ENCODE measurements around the gene SLC37A4. TPM values are rescaled to one million over a fixed set of nuclear protein-coding genes. Genes with fewer than 3 reads are reported as not detected.

SLC37A4 gene
- total and polyA plus RNA-seq, 10 of the 15 experiments (the other 5 are each of a cell fraction or from before 2014, with no cell fraction given): 11.6 to 29.7 (median 20.4) TPM

DNA sequence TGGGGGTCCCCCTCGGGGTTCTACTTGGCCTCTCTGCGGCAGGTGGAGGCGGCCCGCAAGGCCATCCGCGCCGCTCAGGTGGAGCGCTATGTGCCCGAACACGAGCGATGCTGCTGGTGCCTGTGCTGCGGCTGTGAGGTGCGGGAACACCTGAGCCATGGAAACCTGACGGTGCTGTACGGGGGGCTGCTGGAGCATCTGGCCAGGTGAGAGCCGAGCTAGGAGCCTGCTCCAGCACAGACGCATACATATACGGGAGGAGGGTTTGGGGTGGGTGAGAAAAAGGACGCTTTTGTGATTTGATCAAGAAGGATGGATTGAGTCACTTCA, 32.3 kb downstream of the SLC37A4 start:
- DNase-seq (ENCODE audit: low read depth, low spot score) (no peak), ATAC-seq (no peak; the same call in 2 of the 3 replicates), FAIRE-seq (no peak)
- peak overlapping the region; percentile 91 for H3K4me3 ChIP-seq
- no peaks in the 10 kb centered on the region for H4K20me1 ChIP-seq (ENCODE audit: control insufficient read depth, insufficient read depth)
- peaks cover 24% of the 10 kb centered on the region for H3K79me2 ChIP-seq (ENCODE audit: control insufficient read depth, insufficient read depth, low read length)
- intact Hi-C loops (cut with micrococcal nuclease; ENCODE audit: unreplicated experiment): no loop called here
- peak overlapping the region; percentile 98 for H2AFZ ChIP-seq (ENCODE audit: control insufficient read depth, low read depth, low read length)
- SMC1A ChIA-PET (ENCODE audit: uncharacterized antibody, unreplicated experiment): interaction anchor here (1.2 to 5.7 kb wide), 3 partner anchors 19 to 69 kb away, joined by 3 to 26 read pairs (median 3); partner anchors contain the start of genes RPS25, TRAPPC4 and VPS11
- TF ChIP-seq, protein P1, sequence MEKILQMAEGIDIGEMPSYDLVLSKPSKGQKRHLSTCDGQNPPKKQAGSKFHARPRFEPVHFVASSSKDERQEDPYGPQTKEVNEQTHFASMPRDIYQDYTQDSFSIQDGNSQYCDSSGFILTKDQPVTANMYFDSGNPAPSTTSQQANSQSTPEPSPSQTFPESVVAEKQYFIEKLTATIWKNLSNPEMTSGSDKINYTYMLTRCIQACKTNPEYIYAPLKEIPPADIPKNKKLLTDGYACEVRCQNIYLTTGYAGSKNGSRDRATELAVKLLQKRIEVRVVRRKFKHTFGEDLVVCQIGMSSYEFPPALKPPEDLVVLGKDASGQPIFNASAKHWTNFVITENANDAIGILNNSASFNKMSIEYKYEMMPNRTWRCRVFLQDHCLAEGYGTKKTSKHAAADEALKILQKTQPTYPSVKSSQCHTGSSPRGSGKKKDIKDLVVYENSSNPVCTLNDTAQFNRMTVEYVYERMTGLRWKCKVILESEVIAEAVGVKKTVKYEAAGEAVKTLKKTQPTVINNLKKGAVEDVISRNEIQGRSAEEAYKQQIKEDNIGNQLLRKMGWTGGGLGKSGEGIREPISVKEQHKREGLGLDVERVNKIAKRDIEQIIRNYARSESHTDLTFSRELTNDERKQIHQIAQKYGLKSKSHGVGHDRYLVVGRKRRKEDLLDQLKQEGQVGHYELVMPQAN (conservative IDR thresholded peaks at IDR 0.05): 0 out of 2 replicates have a peak, but pooled peaks have one; percentile 12
- TF ChIP-seq STAT1 (conservative IDR thresholded peaks at IDR 0.05): no peak
- in situ Hi-C loops (cut with MboI): no loop called here
- H3K4me2 ChIP-seq (ENCODE audit: control insufficient read depth, insufficient read depth): peak overlapping the region; percentile 63
- H3K27me3 ChIP-seq (replicated peaks in 1 of 2; ENCODE audit: control insufficient read depth in 2 of 2, insufficient read depth in 2 of 2, low read length in 1 of 2): no peaks in the 10 kb centered on the region
- no peaks in the 10 kb centered on the region; the same call in none of the 2 replicates for H3K4me1 ChIP-seq (ENCODE audit: control insufficient read depth, insufficient read depth, low read length)
- POLR2A ChIA-PET: interaction anchor here (1.0 to 1.6 kb wide), 6 partner anchors 20 to 123 kb away, joined by 3 to 7 read pairs (median 4); partner anchors contain the start of genes HINFP, RPS25 and TRAPPC4
- peak overlapping the region; percentile 48; the same call in 1 of the 2 replicates for H3K27ac ChIP-seq (ENCODE audit: control insufficient read depth, insufficient read depth)
- BruUV-seq (replicated peaks): TSS peak; percentile 75
- RAD21 ChIA-PET (ENCODE audit: unreplicated experiment): interaction anchor here (1.1 to 1.3 kb wide), 2 partner anchors 18 to 87 kb away, joined by 3 read pairs; no protein-coding TSS in a partner anchor
- peak overlapping the region; percentile 74 for H3K9ac ChIP-seq (ENCODE audit: control insufficient read depth, insufficient read depth, low read length)
- 0 out of 4 replicates have a peak, but pooled peaks cover 0 to 2% of the 10 kb centered on the region in 2 experiments for H3K36me3 ChIP-seq (ENCODE audit: control insufficient read depth in 2 of 2, insufficient read depth in 2 of 2, low read length in 1 of 2)
- under 1% methylated on average over 19 of the region's 19 CpGs for WGBS (ENCODE audit: insufficient coverage, insufficient replicate concordance, low lambda C conversion rate, missing lambda C conversion rate)
- CTCF ChIA-PET: interaction anchor here (1.0 to 2.2 kb wide), 2 partner anchors 33 to 326 kb away, joined by 5 read pairs; partner anchors contain the start of gene SLC37A4
- H3K9me3 ChIP-seq (replicated peaks; ENCODE audit: control insufficient read depth, insufficient read depth, low read length): no peaks in the 10 kb centered on the region
